Endothelial cell of umbilical vein (primary cell): ENCODE results near the gene GLRX5. TPM values are rescaled to one million over a fixed set of nuclear protein-coding genes. Genes with fewer than 3 reads are reported as not detected.

Source experiments
- BruUV-seq: library from RNA; stranded (reverse); fragments of 400-500 nt; replicated peaks from 2 replicates; lab custom pipeline; 2021; lab: Mats Ljungman, UMichigan
- CTCF ChIA-PET: fragments of 300-600, 350-600 bp; sonication (Branson Sonifier 250); formaldehyde crosslinking; loops from one replicate; lab custom pipeline; 2021; ENCODE audit warnings: antibody characterized with exemption, inconsistent platforms; lab: Charles Lee
- POLR2A ChIA-PET: fragments of 300-600, 350-600 bp; sonication (Branson Sonifier 250); formaldehyde crosslinking; loops from one replicate; lab custom pipeline; 2021; ENCODE audit warnings: antibody characterized with exemption, inconsistent platforms; lab: Charles Lee
- DNase-seq: peaks from one replicate; pipeline ENCODE4 v3.0.0-alpha.2; 2011; ENCODE audit warnings: low read depth, low spot score
- FAIRE-seq: peaks from 2 replicates; lab custom pipeline; 2011; peaks lifted over from hg19 to GRCh38; lab: Jason Lieb, UNC
- H2AFZ ChIP-seq: 2 replicates; pipeline ENCODE4 v1.6.0; 2012; ENCODE audit warnings: low read depth, low read length, control low read depth, inconsistent platforms
- H3K27ac ChIP-seq: 2 replicates; pipeline ENCODE4 v1.5.1; 2011; ENCODE audit warnings: low read depth, mild to moderate bottlenecking, control low read depth, low read length, moderate library complexity; ENCODE audit not compliant: insufficient read depth
- H3K27me3 ChIP-seq, 2 experiments: 2 replicates each; pipeline versions ENCODE4 v1.6.0 to v1.6.1; 2011; ENCODE audit warnings: low read length in 2 of 2, mixed read lengths in 1 of 2; ENCODE audit not compliant: control insufficient read depth in 2 of 2, insufficient read depth in 2 of 2
- H3K36me3 ChIP-seq, 2 experiments: 2 replicates in 1 of 2; 3 replicates in 1 of 2; pipeline ENCODE4 v1.5.1; 2011; ENCODE audit warnings: low read length in 2 of 2, mild to moderate bottlenecking in 1 of 2, moderate library complexity in 1 of 2; ENCODE audit not compliant: control insufficient read depth in 2 of 2, insufficient read depth in 2 of 2; ENCODE audit errors: extremely low read depth in 1 of 2
- H3K4me1 ChIP-seq: 3 replicates; pipeline ENCODE4 v1.5.1; 2011; ENCODE audit warnings: mild to moderate bottlenecking, low read length; ENCODE audit not compliant: control insufficient read depth, insufficient read depth; ENCODE audit errors: extremely low read depth
- H3K4me2 ChIP-seq: 2 replicates; pipeline ENCODE4 v1.6.1; 2011; ENCODE audit warnings: low read length, control low read depth, mixed read lengths; ENCODE audit not compliant: insufficient read depth
- H3K4me3 ChIP-seq, 3 experiments: fragments of 200-600 bp in 1 of 3; sonication (generic), shearing (Covaris generic) in 1 of 3; replicated peaks in 1 of 3; 2 replicates each; pipeline ENCODE4 v1.5.1; 2011 to 2016; ENCODE audit warnings: control low read depth in 3 of 3, low read length in 3 of 3, mild to moderate bottlenecking in 2 of 3, inconsistent platforms in 1 of 3, low read depth in 1 of 3, moderate library complexity in 1 of 3; ENCODE audit not compliant: insufficient read depth in 1 of 3
- H3K79me2 ChIP-seq: 2 replicates; pipeline ENCODE4 v1.6.0; 2012; ENCODE audit warnings: low read length, inconsistent platforms; ENCODE audit not compliant: control insufficient read depth, insufficient read depth
- H3K9ac ChIP-seq: replicated peaks from 2 replicates; pipeline ENCODE3; 2011; ENCODE audit warnings: low read length, control low read depth; ENCODE audit not compliant: insufficient read depth; ENCODE audit errors: extremely low read depth
- H3K9me1 ChIP-seq: replicated peaks from 3 replicates; pipeline ENCODE4 v1.6.0; 2011; ENCODE audit warnings: mild to moderate bottlenecking, low read length; ENCODE audit not compliant: control insufficient read depth, insufficient read depth; ENCODE audit errors: extremely low read depth
- H3K9me3 ChIP-seq: replicated peaks from 2 replicates; pipeline ENCODE4 v1.5.1; 2012; ENCODE audit warnings: low read length, inconsistent platforms; ENCODE audit not compliant: control insufficient read depth, insufficient read depth
- H4K20me1 ChIP-seq: replicated peaks from 2 replicates; pipeline ENCODE3; 2011; ENCODE audit warnings: mild to moderate bottlenecking, low read length; ENCODE audit not compliant: control insufficient read depth, insufficient read depth; ENCODE audit errors: extremely low read depth
- EZH2 ChIP-seq: IDR thresholded peaks from 2 replicates; pipeline ENCODE4 v1.6.1; 2012; ENCODE audit warnings: borderline replicate concordance, low read depth, mild to moderate bottlenecking, moderate library complexity, low read length, inconsistent platforms; ENCODE audit not compliant: severe bottlenecking
- FOS ChIP-seq: IDR thresholded peaks from 2 replicates; pipeline ENCODE4 v1.6.1; 2011; ENCODE audit warnings: mild to moderate bottlenecking, low read length, moderate library complexity, borderline replicate concordance; ENCODE audit not compliant: insufficient read depth
- GATA2 ChIP-seq: IDR thresholded peaks from 2 replicates; pipeline ENCODE4 v1.7.0; 2011; ENCODE audit warnings: low read depth, mild to moderate bottlenecking, moderate library complexity, mixed read lengths, low read length; ENCODE audit not compliant: insufficient read length, insufficient read depth
- JUN ChIP-seq: IDR thresholded peaks from 2 replicates; pipeline ENCODE4 v1.6.1; 2011; ENCODE audit warnings: borderline replicate concordance, low read depth; ENCODE audit not compliant: insufficient read length, insufficient read depth
- MAX ChIP-seq: IDR thresholded peaks from 2 replicates; pipeline ENCODE4 v1.6.1; 2011; ENCODE audit not compliant: insufficient read depth, insufficient read length
- MYC ChIP-seq: IDR thresholded peaks from one replicate; pipeline ENCODE4 v1.6.1; 2011; ENCODE audit warnings: mild to moderate bottlenecking, low read depth, low read length
- POLR2A ChIP-seq: IDR thresholded peaks from 2 replicates; pipeline ENCODE4 v1.6.1; 2012; ENCODE audit warnings: low read depth, mild to moderate bottlenecking, control low read depth, low read length
- POLR2AphosphoS5 ChIP-seq: IDR thresholded peaks from 2 replicates; pipeline ENCODE4 v1.6.1; 2012; ENCODE audit warnings: low read depth, mild to moderate bottlenecking, control low read depth, low read length, moderate library complexity; ENCODE audit not compliant: insufficient read depth
- dilution Hi-C: fragments of 300-500 bp; cut with MboI; formaldehyde crosslinking; loops from one replicate; pipeline ENCODE4 v1.15.0; 2019; ENCODE audit warnings: low sequenced_read_pairs; ENCODE audit not compliant: extremely low pct_ligation_motif_present
- intact Hi-C: fragments of 100-400 bp; cut with micrococcal nuclease; formaldehyde crosslinking; loops from one replicate; pipeline ENCODE4 v1.10.0; 2022
- polyA plus RNA-seq, 4 experiments: library from polyadenylated mRNA; depleted of rRNA in 3 of 4; stranded (reverse) in 3 of 4; unstranded in 1 of 4; fragments of >200 nt; gene quantifications; 2 replicates each; pipeline versions ENCODE4 v1.2.1 to v1.2.3, GENCODE V29; 2011 to 2012; ENCODE audit warnings: missing spikeins in 1 of 4
- total RNA-seq: library from RNA; stranded (reverse); gene quantifications from 2 replicates; pipeline ENCODE4 v1.2.3, GENCODE V29; 2021

Gene GLRX5
- total and polyA plus RNA-seq, 2 donors (not counting 3 experiments of a cell fraction or from before 2014, with no cell fraction given): 42.6 to 52.0 TPM

- Histone ChIP-seq H3K9me1 (no peaks in the 10 kb centered on the region), H3K79me2 (no peaks in the 10 kb centered on the region), H3K9ac (no peak overlapping the region), H3K36me3 (no peaks in the 10 kb centered on the region), H3K27ac (no peak overlapping the region), H3K4me1 (peaks cover 61% of the 10 kb centered on the region), H3K9me3 (no peaks in the 10 kb centered on the region), H3K4me2 (no peak overlapping the region), H2AFZ (no peak overlapping the region), H3K4me3 (no peak overlapping the region), H4K20me1 (no peaks in the 10 kb centered on the region), H3K27me3 (no peaks in the 10 kb centered on the region)
- BruUV-seq: no TSS peak
- FAIRE-seq (no peak), DNase-seq (no peak)
- TF ChIP-seq FOS (no peak), EZH2 (no peak), MAX (no peak), GATA2 (no peak)
- ChIA-PET CTCF (interaction anchor here (2.8 to 3.1 kb wide), 2 partner anchors 9 to 79 kb away, joined by 10 to 41 read pairs; no protein-coding TSS in a partner anchor), POLR2A (no interaction called here)
- intact Hi-C loops (no loop called here), dilution Hi-C loops (no loop called here)
These were observed 12.7 kb upstream of the GLRX5 start for GRCh38 chr14:95522116-95522515.

GRCh38 chr14:95522556-95522955 lies 12.3 kb upstream of the GLRX5 start:
- Histone ChIP-seq H3K27me3 (no peaks in the 10 kb centered on the region), H3K27ac (no peak overlapping the region), H3K9me3 (no peaks in the 10 kb centered on the region), H3K4me1 (peaks cover 61% of the 10 kb centered on the region), H3K79me2 (no peaks in the 10 kb centered on the region), H3K9ac (no peak overlapping the region), H3K9me1 (no peaks in the 10 kb centered on the region), H3K4me3 (no peak overlapping the region), H2AFZ (no peak overlapping the region), H3K36me3 (no peaks in the 10 kb centered on the region), H4K20me1 (no peaks in the 10 kb centered on the region), H3K4me2 (no peak overlapping the region)
- DNase-seq (no peak), FAIRE-seq (no peak)
- no TSS peak for BruUV-seq
- ChIA-PET POLR2A (no interaction called here), CTCF (interaction anchor here (0.6 to 3.1 kb wide), 8 partner anchors 9 to 1492 kb away, joined by 3 to 41 read pairs (median 11); no protein-coding TSS in a partner anchor)
- TF ChIP-seq FOS (no peak), JUN (no peak), POLR2AphosphoS5 (no peak), MAX (no peak), MYC (no peak), GATA2 (no peak), POLR2A (no peak)
- intact Hi-C loops (no loop called here), dilution Hi-C loops (no loop called here)
